WI38 (cell line): ENCODE results near the gene IGF1.
"Not testable (repeated sequence)": the region's sequence is repeated elsewhere in the genome, so short reads cannot be mapped to it uniquely, and the experiment has no call there.

Experiments used
- H3K4me3 ChIP-seq: 2 replicates; pipeline ENCODE4 v1.5.1; 2011; ENCODE audit warnings: low read depth, mild to moderate bottlenecking, control low read depth, low read length
- TF ChIP-seq, protein P1 (sequence below): IDR thresholded peaks from 2 replicates; pipeline ENCODE4 v1.5.1; 2012; ENCODE audit warnings: low read depth, mild to moderate bottlenecking, control low read depth, low read length

The IGF1 gene

DNA sequence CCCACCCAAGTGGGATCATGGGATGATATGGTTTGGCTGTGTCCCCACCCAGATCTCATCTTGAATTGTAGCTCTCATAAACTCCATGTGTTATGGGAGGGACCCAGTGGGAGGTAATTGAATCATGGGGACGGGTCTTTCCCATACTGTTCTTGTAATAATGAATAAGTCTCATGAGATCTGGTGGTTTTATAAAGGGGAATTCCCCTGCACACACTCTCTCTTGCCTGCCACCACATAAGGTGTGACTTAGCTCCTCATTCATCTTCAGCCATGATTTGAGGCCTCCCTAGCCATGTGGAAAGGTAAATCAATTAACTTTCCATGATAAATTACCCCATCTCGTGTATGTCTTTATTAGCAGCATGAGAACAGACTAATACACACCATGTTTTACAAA is 109.2 kb downstream of the IGF1 start:
- TF ChIP-seq, protein P1, sequence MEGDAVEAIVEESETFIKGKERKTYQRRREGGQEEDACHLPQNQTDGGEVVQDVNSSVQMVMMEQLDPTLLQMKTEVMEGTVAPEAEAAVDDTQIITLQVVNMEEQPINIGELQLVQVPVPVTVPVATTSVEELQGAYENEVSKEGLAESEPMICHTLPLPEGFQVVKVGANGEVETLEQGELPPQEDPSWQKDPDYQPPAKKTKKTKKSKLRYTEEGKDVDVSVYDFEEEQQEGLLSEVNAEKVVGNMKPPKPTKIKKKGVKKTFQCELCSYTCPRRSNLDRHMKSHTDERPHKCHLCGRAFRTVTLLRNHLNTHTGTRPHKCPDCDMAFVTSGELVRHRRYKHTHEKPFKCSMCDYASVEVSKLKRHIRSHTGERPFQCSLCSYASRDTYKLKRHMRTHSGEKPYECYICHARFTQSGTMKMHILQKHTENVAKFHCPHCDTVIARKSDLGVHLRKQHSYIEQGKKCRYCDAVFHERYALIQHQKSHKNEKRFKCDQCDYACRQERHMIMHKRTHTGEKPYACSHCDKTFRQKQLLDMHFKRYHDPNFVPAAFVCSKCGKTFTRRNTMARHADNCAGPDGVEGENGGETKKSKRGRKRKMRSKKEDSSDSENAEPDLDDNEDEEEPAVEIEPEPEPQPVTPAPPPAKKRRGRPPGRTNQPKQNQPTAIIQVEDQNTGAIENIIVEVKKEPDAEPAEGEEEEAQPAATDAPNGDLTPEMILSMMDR, result no peak
- H3K4me3 ChIP-seq, result no peak overlapping the region

GRCh38 chr12:102369876-102370275 is 110.5 kb downstream of the IGF1 start:
- TF ChIP-seq, protein P1, result no peak
- H3K4me3 ChIP-seq, result no peak overlapping the region

- TF ChIP-seq, protein P1, result no peak
- H3K4me3 ChIP-seq, result no peak overlapping the region
These were observed 115.0 kb downstream of the IGF1 start for GRCh38 chr12:102365365-102365764.

- no peak overlapping the region for H3K4me3 ChIP-seq
- TF ChIP-seq, protein P1, result no peak
These were observed 115.7 kb downstream of the IGF1 start for GRCh38 chr12:102364709-102365108.

- no peak overlapping the region for H3K4me3 ChIP-seq
- TF ChIP-seq, protein P1, result no peak
These were observed 123.7 kb downstream of the IGF1 start for GRCh38 chr12:102356690-102357089.

DNA sequence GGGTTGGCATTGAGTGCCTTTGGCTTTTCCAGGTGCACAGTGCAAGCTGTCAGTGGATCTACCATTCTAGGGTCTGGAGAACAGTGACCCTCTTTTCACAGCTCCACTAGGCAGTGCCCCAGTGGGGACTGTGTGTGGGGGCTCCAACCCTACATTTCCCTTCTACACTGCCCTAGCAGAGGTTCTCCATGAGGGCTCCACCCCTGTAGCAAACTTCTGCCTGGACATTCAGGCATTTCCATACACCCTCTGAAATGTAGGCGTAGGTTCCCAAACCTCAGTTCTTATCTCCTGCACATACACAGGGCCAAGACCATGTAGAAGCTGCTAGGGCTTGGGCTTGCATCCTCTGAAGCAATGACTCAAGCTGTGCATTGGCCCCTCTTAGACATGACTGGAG is 126.1 kb downstream of the IGF1 start:
- H3K4me3 ChIP-seq, result not testable (repeated sequence)

GRCh38 chr12:102351322-102351721 is 129.0 kb downstream of the IGF1 start:
- no peak overlapping the region for H3K4me3 ChIP-seq
- TF ChIP-seq, protein P1, result no peak

DNA sequence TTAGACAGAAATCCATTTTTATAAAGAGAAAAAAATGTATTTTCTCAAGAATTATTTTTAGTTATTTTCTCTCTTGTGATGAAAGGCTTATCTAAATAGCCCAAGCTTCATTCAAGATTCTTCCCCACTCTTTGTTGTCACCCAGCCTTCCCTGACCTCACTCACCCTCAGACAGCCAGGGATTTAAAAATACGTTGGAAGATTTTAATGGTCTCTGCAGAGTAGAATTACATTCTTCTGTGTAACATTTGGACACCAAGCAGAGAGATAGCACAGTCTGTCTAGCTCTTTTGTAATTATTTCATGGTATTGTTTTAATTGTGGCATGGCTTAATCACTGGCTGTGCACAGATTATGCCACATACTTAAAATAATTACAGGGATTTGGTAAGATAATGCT is 130.3 kb downstream of the IGF1 start:
- H3K4me3 ChIP-seq, result no peak overlapping the region
- TF ChIP-seq, protein P1, result no peak
